ENCODE data around the gene SLC38A2.

Gene SLC38A2

GRCh38 chr12:46361667-46362034 lies 10.9 kb downstream of the SLC38A2 start:
- no peak for TF ChIP-seq CTCF (IDR thresholded peaks at IDR 0.05)

GRCh38 chr12:46360908-46361666 lies 11.5 kb downstream of the SLC38A2 start:
- TF ChIP-seq CTCF (IDR thresholded peaks at IDR 0.05): no peak

GRCh38 chr12:46360370-46360769 lies 12.2 kb downstream of the SLC38A2 start:
- TF ChIP-seq CTCF (IDR thresholded peaks at IDR 0.05): no peak

GRCh38 chr12:46359667-46360280 lies 12.8 kb downstream of the SLC38A2 start:
- TF ChIP-seq CTCF (IDR thresholded peaks at IDR 0.05): no peak

GRCh38 chr12:46358791-46359666 lies 13.5 kb downstream of the SLC38A2 start:
- no peak for TF ChIP-seq CTCF (IDR thresholded peaks at IDR 0.05)

GRCh38 chr12:46358325-46358700 lies 14.3 kb downstream of the SLC38A2 start:
- TF ChIP-seq CTCF (IDR thresholded peaks at IDR 0.05): no peak

GRCh38 chr12:46357438-46358324 lies 14.9 kb downstream of the SLC38A2 start:
- no peak for TF ChIP-seq CTCF (IDR thresholded peaks at IDR 0.05)
